CD14-positive monocyte (primary cell): ENCODE results near the gene INMT. TPM values are rescaled to one million over a fixed set of nuclear protein-coding genes. Genes with fewer than 3 reads are reported as not detected.

Experiments
- DNase-seq, 3 donors: peaks; one replicate each; pipeline ENCODE4 v3.0.0-alpha.2; 2011 to 2022
- H2AFZ ChIP-seq: 2 replicates; pipeline ENCODE4 v1.6.0; 2012; ENCODE audit warnings: mild to moderate bottlenecking, low read depth, low read length, inconsistent platforms; ENCODE audit not compliant: insufficient read depth, poor library complexity, severe bottlenecking
- H3K27ac ChIP-seq, 2 donors: 1 replicate in 1 of 2; 2 replicates in 1 of 2; pipeline ENCODE4 v1.5.1; 2012 to 2013; ENCODE audit warnings: low read length in 2 of 2, control low read depth in 1 of 2, inconsistent platforms in 1 of 2, low read depth in 1 of 2, mild to moderate bottlenecking in 1 of 2
- H3K27me3 ChIP-seq, 2 donors: one replicate each; pipeline versions ENCODE4 v1.6.0 to v1.6.1; 2011 to 2013; ENCODE audit warnings: low read length in 2 of 2; ENCODE audit not compliant: control insufficient read depth in 2 of 2, insufficient read depth in 2 of 2
- H3K36me3 ChIP-seq, 2 donors: replicated peaks in 1 of 2; 1 replicate in 1 of 2; 2 replicates in 1 of 2; pipeline versions ENCODE4 v1.5.1 to v1.6.1; 2012 to 2013; ENCODE audit warnings: low read length in 2 of 2, control low read depth in 1 of 2, inconsistent platforms in 1 of 2, mild to moderate bottlenecking in 1 of 2; ENCODE audit not compliant: insufficient read depth in 2 of 2, control insufficient read depth in 1 of 2
- H3K4me1 ChIP-seq, 2 donors: 1 replicate in 1 of 2; 2 replicates in 1 of 2; pipeline versions ENCODE4 v1.5.1 to v1.6.1; 2012 to 2013; ENCODE audit warnings: low read length in 2 of 2, control low read depth in 1 of 2, inconsistent platforms in 1 of 2, mild to moderate bottlenecking in 1 of 2, moderate library complexity in 1 of 2; ENCODE audit not compliant: insufficient read depth in 2 of 2, control insufficient read depth in 1 of 2
- H3K4me2 ChIP-seq: replicated peaks from 2 replicates; pipeline ENCODE3; 2012; ENCODE audit warnings: low read length, moderate library complexity, mild to moderate bottlenecking; ENCODE audit not compliant: poor library complexity, severe bottlenecking; ENCODE audit errors: extremely low read depth
- H3K4me3 ChIP-seq, 3 experiments: fragments of 200-600 bp in 1 of 3; sonication (generic) in 1 of 3; replicated peaks in 1 of 3; 1 replicate in 2 of 3; 2 replicates in 1 of 3; pipeline ENCODE4 v1.5.1; 2011 to 2013; ENCODE audit warnings: low read length in 3 of 3, mild to moderate bottlenecking in 3 of 3, control low read depth in 2 of 3, low read depth in 2 of 3, inconsistent platforms in 1 of 3, moderate library complexity in 1 of 3
- H3K79me2 ChIP-seq: 2 replicates; pipeline ENCODE4 v1.6.0; 2012; ENCODE audit warnings: mild to moderate bottlenecking, control low read depth, inconsistent platforms, low read length, moderate library complexity; ENCODE audit not compliant: insufficient read depth
- H3K9ac ChIP-seq: 2 replicates; pipeline ENCODE4 v1.6.0; 2017; ENCODE audit warnings: low read length, mild to moderate bottlenecking; ENCODE audit not compliant: insufficient read depth, poor library complexity, severe bottlenecking
- H3K9me3 ChIP-seq, 2 donors: replicated peaks in 1 of 2; 1 replicate in 1 of 2; 2 replicates in 1 of 2; pipeline versions ENCODE4 v1.5.1 to v1.6.1; 2012 to 2013; ENCODE audit warnings: low read length in 2 of 2, control low read depth in 1 of 2; ENCODE audit not compliant: control insufficient read depth in 1 of 2, insufficient read depth in 1 of 2
- H4K20me1 ChIP-seq: 2 replicates; pipeline ENCODE4 v1.6.0; 2012; ENCODE audit warnings: mild to moderate bottlenecking, low read length, control low read depth, moderate library complexity; ENCODE audit not compliant: insufficient read depth
- H3K27ac Mint-ChIP-seq, 7 donors: one replicate each; pipeline ENCODE4 v1.8.0; 2020; ENCODE audit warnings: mild to moderate bottlenecking in 7 of 7, mixed read lengths in 7 of 7, moderate library complexity in 6 of 7, inconsistent platforms in 2 of 7
- H3K27me3 Mint-ChIP-seq, 3 donors: one replicate each; pipeline ENCODE4 v1.8.0; 2021 to 2022; ENCODE audit warnings: low read depth in 3 of 3, mild to moderate bottlenecking in 3 of 3, mixed read lengths in 3 of 3, moderate library complexity in 3 of 3, inconsistent platforms in 1 of 3
- H3K36me3 Mint-ChIP-seq, 2 donors: one replicate each; pipeline ENCODE4 v1.8.0; 2020; ENCODE audit warnings: mixed read lengths in 2 of 2, inconsistent platforms in 1 of 2, mild to moderate bottlenecking in 1 of 2
- H3K4me1 Mint-ChIP-seq: one replicate; pipeline ENCODE4 v1.8.0; 2020; ENCODE audit warnings: mild to moderate bottlenecking, mixed read lengths
- H3K4me3 Mint-ChIP-seq, 2 donors: one replicate each; pipeline ENCODE4 v1.8.0; 2020; ENCODE audit warnings: mild to moderate bottlenecking in 2 of 2, mixed read lengths in 2 of 2, moderate library complexity in 1 of 2
- H3K9me3 Mint-ChIP-seq, 7 donors: one replicate each; pipeline ENCODE4 v1.8.0; 2020 to 2022; ENCODE audit warnings: mixed read lengths in 7 of 7, mild to moderate bottlenecking in 6 of 7, moderate library complexity in 6 of 7, inconsistent platforms in 2 of 7
- CTCF ChIP-seq: fragments of 200-600 bp; IDR thresholded peaks from one replicate; pipeline ENCODE4 v1.8.0; 2022; ENCODE audit warnings: antibody characterized with exemption, mild to moderate bottlenecking
- WGBS: methylation state at CpG from one replicate; pipeline ENCODE4 v1.1.5; 2013; ENCODE audit warnings: missing lambda C conversion rate; ENCODE audit not compliant: insufficient coverage; 5-methylcytosine and 5-hydroxymethylcytosine counted together
- intact Hi-C, 2 donors: fragments of 100-400 bp; cut with micrococcal nuclease; formaldehyde crosslinking; loops; one replicate each; pipeline versions ENCODE4 v1.15.0 to v1.15.1; 2023
- polyA plus RNA-seq, 3 donors: library from polyadenylated mRNA; depleted of rRNA in 1 of 3; unstranded in 2 of 3; stranded (reverse) in 1 of 3; fragments of 300-500 nt in 2 of 3; fragments of >200 nt in 1 of 3; fragmentation: Illumina TruSeq in 2 of 3; gene quantifications; 1 replicate in 2 of 3; 2 replicates in 1 of 3; pipeline ENCODE4 v1.2.3, GENCODE V29; 2012 to 2021

INMT gene
- polyA plus RNA-seq, 3 donors = not detected

GRCh38 chr7:30757342-30757692, 5.4 kb downstream of the INMT start:
- no peaks in the 10 kb centered on the region for H3K36me3 Mint-ChIP-seq

GRCh38 chr7:30760514-30761213, 8.7 kb downstream of the INMT start:
- Mint-ChIP-seq H3K27me3 (peaks cover 9 to 11% (median 11%) of the 10 kb centered on the region in 3 donors), H3K36me3 (no peaks in the 10 kb centered on the region), H3K4me1 (no peaks in the 10 kb centered on the region), H3K9me3 (peaks cover 1 to 13% (median 8%) of the 10 kb centered on the region in 7 donors), H3K4me3 (no peak overlapping the region), H3K27ac (no peak overlapping the region)
- no peaks in the 10 kb centered on the region for H4K20me1 ChIP-seq
- H3K27ac ChIP-seq = no peak overlapping the region
- WGBS = no CpG with 5 or more reads among the region's 3 CpGs
- no peaks in the 10 kb centered on the region for H3K27me3 ChIP-seq
- no peak overlapping the region for H3K9ac ChIP-seq
- no peaks in the 10 kb centered on the region for H3K79me2 ChIP-seq
- H3K4me2 ChIP-seq = no peak overlapping the region
- intact Hi-C loops = no loop called here
- no peak overlapping the region for H2AFZ ChIP-seq
- no peaks in the 10 kb centered on the region for H3K4me1 ChIP-seq
- TF ChIP-seq CTCF = no peak
- DNase-seq = no peak
- H3K4me3 ChIP-seq = no peak overlapping the region
- H3K36me3 ChIP-seq = no peaks in the 10 kb centered on the region
- H3K9me3 ChIP-seq = no peaks in the 10 kb centered on the region

More at GRCh38 chr7:30757342-30757692, 5.4 kb downstream of the INMT start:
- Mint-ChIP-seq H3K27ac (peak overlapping the region in 1 of 7 donors; percentile 18), H3K9me3 (peaks cover 0 to 3% (median 2%) of the 10 kb centered on the region in 7 donors), H3K27me3 (peaks cover 8 to 14% (median 14%) of the 10 kb centered on the region in 3 donors), H3K4me3 (no peak overlapping the region), H3K4me1 (no peaks in the 10 kb centered on the region)
- Histone ChIP-seq H3K27me3 (no peaks in the 10 kb centered on the region), H3K4me3 (no peak overlapping the region), H2AFZ (no peak overlapping the region), H3K4me1 (no peaks in the 10 kb centered on the region), H3K79me2 (no peaks in the 10 kb centered on the region), H3K9ac (no peak overlapping the region), H3K4me2 (no peak overlapping the region), H4K20me1 (no peaks in the 10 kb centered on the region), H3K36me3 (no peaks in the 10 kb centered on the region), H3K27ac (no peak overlapping the region), H3K9me3 (no peaks in the 10 kb centered on the region)
- intact Hi-C loops = no loop called here
- DNase-seq = no peak
- TF ChIP-seq CTCF = no peak
- WGBS = 95% methylated on average over 3 of the region's 6 CpGs
